NCI-H2107 treated with DMSO at 0.1 percent for 48 hours (cell line): ENCODE results near the gene EXOC6B.

Experiments
- DNase-seq: peaks from one replicate; lab custom pipeline; 2025; ENCODE audit not compliant: unreplicated experiment; lab: John Stamatoyannopoulos, UW

The EXOC6B gene

GRCh38 chr2:72128059-72128842 lies 697.6 kb downstream of the EXOC6B start:
- DNase-seq: no peak

GRCh38 chr2:72127401-72128058 lies 698.3 kb downstream of the EXOC6B start:
- DNase-seq: no peak

- no peak for DNase-seq
These were observed 699.4 kb downstream of the EXOC6B start for GRCh38 chr2:72126186-72127100.
